ENCODE measurements around the gene RASAL3.

RASAL3 gene

DNA sequence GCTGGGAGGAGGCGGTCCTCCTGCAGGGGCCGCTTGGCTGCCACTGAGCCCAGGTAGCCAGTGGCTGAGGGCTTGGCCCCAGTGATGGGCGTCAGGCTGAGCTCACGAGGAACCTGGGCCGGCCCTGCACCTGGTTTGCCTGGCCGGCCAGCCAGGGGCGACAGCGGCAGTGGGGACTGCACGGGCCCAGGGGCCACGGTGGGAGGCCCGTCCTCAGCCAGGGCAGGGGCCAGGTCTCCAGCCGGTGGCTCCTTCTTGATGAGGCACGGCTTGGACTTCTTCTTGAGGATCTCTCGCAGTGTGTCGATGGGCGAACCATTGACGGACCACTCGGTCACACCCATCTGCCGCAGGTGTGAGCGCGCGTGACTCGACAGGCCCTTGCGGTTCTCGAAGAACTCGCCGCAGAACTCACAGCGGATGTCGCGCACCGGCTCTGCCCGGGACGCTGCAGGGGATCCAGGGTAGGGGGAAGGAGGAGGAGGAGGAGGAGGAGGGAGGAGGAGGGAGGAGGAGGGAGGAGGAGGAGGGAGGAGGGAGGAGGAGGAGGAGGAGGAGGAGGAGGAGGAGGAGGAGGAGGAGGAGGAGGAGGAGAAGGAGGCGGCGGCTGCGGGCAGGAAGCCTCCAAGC lies 38.9 kb downstream of the RASAL3 start:
- DNase-seq (ENCODE audit: low read depth in 1 of 2, low spot score in 1 of 2), result no peak
- TF ChIP-seq JUND (IDR thresholded peaks at IDR 0.05; ENCODE audit: low read depth), result no peak
- in situ Hi-C loops (cut with HindIII; ENCODE audit: low pct_unique_long_range_greater_than_20kb, low sequenced_read_pairs), result no loop called here

DNA sequence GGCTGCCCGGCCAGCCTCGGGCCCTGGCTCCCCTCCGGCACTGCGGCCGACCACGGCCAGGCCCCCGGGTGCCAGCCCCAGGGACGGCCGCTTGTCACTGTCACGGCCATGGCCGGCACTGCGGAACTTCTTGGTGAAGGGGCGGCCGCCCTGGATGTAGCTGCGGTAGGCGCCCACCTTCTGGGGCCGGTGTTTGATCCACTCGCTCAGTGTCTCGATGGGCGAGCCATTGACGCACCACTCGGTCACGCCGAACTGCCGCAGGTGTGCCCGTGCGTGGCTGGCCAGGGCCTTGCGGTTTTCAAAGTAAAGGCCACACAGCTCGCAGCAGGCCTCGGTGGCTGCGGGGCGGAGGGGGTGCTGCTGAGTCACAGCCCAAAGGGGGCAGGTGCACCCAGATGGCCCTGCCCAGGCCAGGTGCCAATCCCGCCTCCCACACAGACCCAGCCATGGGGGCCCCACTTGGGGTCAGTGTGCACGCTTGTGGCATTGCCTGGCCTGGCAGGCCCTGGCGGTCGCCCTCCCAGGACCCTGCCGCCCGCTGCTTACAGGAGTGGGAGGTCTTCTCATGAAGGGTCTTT lies 39.6 kb downstream of the RASAL3 start:
- no peak for TF ChIP-seq JUND (IDR thresholded peaks at IDR 0.05; ENCODE audit: low read depth)
- in situ Hi-C loops (cut with HindIII; ENCODE audit: low pct_unique_long_range_greater_than_20kb, low sequenced_read_pairs), result no loop called here
- DNase-seq (ENCODE audit: low read depth in 1 of 2, low spot score in 1 of 2), result no peak

DNA sequence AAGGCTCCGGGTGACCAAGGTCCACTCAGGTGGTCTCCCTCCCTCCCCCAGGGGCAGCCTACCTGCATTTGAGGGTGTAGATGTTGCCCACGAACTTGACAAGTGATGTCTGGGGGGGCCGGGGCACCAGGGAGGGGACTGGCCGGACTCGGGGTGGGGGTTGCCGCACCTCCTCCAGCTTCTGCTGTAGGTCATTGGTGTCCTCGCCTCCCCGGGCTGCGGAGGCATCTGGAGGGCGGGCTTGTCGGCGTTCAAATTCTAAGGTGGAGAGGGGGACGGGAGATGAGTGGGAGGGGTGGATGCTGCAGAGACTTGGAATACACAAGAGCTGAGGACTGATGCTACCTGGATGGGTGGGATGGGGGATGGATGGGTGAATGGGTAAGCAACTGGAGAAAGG lies 40.2 kb downstream of the RASAL3 start:
- in situ Hi-C loops (cut with HindIII; ENCODE audit: low pct_unique_long_range_greater_than_20kb, low sequenced_read_pairs), result no loop called here
- TF ChIP-seq JUND (IDR thresholded peaks at IDR 0.05; ENCODE audit: low read depth), result no peak

DNA sequence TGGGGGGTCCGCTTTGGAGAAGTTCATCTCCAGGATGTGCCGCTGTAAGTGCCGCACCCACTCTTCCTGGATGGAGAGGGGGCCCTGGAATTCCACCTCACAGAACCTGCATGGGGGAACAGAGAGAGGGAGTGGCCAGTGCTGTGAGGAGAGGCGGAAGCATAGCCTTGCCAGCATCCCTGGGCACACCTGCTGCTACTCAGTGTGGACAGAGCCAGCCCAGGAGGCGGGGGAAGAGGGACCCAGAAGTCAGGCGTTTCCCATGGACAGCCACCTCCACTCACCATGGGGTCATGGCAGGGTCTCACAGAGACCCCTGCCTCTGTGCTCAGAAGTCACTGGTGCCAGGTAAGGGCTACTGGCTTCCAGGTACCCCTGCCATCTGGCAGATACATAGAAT lies 41.2 kb downstream of the RASAL3 start:
- in situ Hi-C loops (cut with HindIII; ENCODE audit: low pct_unique_long_range_greater_than_20kb, low sequenced_read_pairs), result no loop called here
- no peak for TF ChIP-seq JUND (IDR thresholded peaks at IDR 0.05; ENCODE audit: low read depth)
- DNase-seq (ENCODE audit: low read depth in 1 of 2, low spot score in 1 of 2), result no peak

More for the DNA sequence above, 40.2 kb downstream of the RASAL3 start:
- DNase-seq (ENCODE audit: low read depth in 1 of 2, low spot score in 1 of 2), result no peak

DNA sequence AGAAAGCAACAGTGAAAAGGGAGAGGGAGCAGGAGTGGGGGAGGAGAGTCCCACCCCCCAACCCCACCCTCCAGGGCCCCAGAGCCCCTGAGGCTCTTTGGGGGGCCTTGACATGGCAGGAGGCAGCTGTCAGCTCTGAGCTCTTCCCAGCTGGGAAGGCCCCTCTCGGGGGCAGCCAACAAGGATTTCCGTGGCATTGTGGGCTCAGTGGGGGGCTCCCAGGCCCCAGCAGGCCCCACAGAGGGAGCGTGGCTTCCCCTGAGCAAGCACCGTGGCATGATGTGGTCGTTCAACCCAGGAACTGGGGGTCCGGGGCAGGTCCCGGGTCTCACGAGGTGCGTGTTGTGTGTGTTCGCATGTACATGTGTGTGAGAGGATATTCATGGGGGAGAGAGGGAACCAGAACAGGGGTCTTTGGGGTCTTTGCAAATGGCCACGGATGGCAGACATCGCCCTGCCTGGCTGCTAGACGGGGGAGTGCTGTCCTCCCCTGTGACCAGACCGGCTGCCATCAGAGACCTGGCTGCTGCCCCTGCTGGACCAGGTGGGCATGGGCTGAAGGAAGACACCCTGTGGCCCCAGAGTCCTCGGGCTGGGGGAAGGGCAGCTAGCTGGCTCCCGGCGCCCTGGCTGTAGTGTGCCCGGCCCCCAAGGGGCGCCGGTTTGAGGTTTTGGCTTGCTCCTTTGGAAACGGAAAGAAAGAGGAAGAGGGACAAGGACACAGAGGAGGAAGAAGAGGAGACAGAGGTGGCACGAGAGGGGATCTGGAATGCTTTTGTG lies 41.9 kb downstream of the RASAL3 start:
- no peak for TF ChIP-seq JUND (IDR thresholded peaks at IDR 0.05; ENCODE audit: low read depth)
- in situ Hi-C loops (cut with HindIII; ENCODE audit: low pct_unique_long_range_greater_than_20kb, low sequenced_read_pairs), result no loop called here
- DNase-seq (ENCODE audit: low read depth in 1 of 2, low spot score in 1 of 2), result no peak

DNA sequence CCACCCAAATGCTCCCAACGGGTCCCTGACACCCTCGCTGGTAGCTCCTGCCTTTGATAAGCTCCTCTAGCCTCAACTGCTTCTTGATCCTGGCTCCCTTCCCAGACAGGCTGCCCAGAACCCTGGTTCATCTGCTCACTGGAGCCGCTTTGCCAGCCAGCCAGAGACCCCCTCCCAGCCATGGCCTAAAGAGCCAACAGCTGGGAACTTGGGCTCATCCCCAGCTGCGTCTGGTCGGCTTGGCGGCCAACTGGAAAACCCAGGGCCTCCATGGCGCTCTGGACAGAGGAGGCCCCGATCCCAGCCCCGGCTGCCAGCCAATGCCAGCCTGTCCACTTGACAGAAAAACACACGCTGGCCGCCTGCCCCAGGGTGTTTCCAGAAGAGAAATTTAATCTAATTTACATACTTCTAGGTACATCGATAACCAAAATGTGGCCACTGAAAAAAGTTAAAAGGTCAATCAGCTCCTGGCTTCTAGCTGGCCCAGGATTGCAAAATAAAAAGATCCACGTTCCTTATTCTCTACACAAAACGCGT lies 42.6 kb downstream of the RASAL3 start:
- no peak for DNase-seq (ENCODE audit: low read depth in 1 of 2, low spot score in 1 of 2)
- no peak for TF ChIP-seq JUND (IDR thresholded peaks at IDR 0.05; ENCODE audit: low read depth)
- in situ Hi-C loops (cut with HindIII; ENCODE audit: low pct_unique_long_range_greater_than_20kb, low sequenced_read_pairs), result no loop called here

DNA sequence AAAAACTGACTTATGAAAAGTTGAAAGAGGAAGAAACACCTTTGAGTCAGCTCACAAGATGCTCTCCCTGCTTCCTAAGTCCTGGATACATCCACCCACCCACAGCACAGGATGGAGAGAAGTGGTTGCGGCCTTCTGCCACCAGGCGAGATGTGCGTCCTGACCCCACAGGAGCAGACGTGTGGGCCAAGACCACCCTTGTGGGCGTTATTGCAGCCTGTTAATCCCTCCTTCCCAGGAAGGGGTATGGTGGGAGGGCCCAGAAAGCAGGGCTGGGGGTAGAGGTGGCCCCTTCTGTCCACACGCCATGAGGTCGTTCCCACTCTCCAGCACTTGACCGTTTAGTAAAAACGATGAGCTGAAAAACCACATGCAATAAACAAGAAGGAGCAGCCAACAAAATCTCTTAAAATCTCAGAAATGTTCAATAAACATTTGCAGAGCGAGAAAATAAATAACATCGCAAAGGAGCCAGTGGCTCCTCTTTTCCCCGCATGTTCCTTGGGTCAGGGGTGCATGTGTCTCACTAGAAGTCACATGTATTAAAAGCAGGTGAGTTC lies 43.1 kb downstream of the RASAL3 start:
- DNase-seq (ENCODE audit: low read depth in 1 of 2, low spot score in 1 of 2), result no peak
- TF ChIP-seq JUND (IDR thresholded peaks at IDR 0.05; ENCODE audit: low read depth), result no peak

DNA sequence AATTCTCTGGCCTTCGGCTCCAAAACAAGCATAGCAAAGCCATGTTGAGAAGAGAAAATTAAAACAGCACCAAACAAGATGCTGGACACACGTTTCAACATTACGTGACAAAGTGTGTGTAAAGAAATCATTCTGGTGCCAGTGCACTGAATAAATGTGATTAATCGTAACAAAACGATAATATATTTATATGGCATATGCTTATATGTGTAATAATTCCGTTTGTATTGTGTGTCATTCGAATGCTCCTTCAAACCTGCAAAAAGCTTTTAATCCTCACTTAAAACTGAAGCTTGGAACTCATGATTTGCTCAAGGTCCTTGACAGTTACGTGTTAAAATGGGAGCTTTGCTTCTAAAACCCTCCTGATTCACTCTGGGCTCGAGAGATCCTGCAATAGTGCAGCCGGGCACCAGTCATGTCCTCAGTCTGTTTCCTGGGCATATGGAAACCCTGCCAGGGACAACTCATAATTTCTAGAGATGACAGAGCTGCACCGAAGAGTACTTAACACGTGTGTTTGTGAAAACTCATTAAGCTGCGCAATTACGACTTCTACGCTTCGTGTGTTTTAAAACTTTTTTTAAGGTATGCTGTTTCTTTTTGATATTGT lies 44.8 kb downstream of the RASAL3 start:
- TF ChIP-seq JUND (IDR thresholded peaks at IDR 0.05; ENCODE audit: low read depth), result no peak
- DNase-seq (ENCODE audit: low read depth in 1 of 2, low spot score in 1 of 2), result peak in 1 of 2 experiments; percentile 13
- in situ Hi-C loops (cut with HindIII; ENCODE audit: low pct_unique_long_range_greater_than_20kb, low sequenced_read_pairs), result no loop called here

More for the DNA sequence above, 43.1 kb downstream of the RASAL3 start:
- in situ Hi-C loops (cut with HindIII; ENCODE audit: low pct_unique_long_range_greater_than_20kb, low sequenced_read_pairs), result no loop called here

DNA sequence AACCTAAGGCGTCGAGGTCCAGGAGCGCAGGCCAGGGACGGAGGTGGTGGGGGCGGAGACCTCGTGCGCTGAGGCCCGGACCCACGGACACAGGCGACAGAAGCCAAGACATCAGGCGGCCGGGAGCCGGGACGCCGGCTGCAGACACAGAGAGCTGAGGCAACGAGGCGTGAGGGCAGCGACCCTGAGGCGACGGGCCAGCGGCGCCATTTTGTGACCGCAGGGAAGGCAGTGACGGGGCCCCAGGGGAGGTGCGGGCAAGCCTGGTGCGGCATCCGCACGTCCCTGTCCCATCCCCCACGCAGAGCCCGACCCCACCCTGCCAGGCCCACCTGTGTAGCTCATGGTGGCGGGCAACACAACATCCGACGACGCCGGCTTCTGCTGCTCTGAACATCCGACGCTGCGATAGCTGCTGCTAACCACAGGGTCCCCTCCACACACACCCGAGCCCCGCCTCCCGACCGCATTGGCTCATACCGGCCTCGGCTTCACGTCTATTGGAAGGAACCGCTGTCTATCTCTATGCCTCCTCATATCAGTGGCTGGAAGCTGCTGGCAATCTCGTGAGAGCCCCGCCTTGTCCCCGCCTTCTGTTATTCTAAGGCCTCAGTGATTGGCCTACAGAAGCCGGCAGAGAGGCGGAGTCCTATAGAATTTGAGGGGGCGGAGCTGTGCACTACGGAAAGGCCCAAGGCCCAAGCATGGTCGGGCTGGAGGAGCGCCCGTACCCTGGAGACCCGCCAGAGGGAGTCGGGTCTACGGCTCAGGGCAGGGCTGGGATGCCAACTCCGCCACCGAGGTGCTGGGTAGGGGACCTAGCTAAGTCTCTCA lies 45.5 kb downstream of the RASAL3 start, which contains the start of gene AKAP8L:
Gene AKAP8L (minus strand): TSS at position 410 of the 834 bp plus-strand sequence. CDS start 65 bp downstream, at position 345.
- in situ Hi-C loops (cut with HindIII; ENCODE audit: low pct_unique_long_range_greater_than_20kb, low sequenced_read_pairs), result no loop called here
- peak; percentile 98 to 99 for DNase-seq (ENCODE audit: low read depth in 1 of 2, low spot score in 1 of 2)
- no peak for TF ChIP-seq JUND (IDR thresholded peaks at IDR 0.05; ENCODE audit: low read depth)

DNA sequence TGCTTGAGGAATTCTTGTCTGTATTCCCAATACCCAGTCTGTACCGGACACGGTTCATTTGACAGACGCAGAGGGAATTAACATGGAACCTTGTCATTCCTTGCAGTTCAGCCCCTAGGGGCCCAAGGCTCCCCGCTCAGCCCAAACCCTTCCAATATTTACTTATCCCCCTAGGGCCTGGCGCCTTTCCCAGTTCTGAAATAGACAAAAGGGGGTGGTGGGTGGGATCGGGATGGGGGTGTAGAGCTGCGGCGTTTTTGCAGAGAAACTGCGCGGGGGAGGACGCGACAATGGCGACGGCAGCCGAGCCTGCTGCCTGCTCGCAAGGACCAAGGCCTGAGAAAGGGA lies 46.1 kb downstream of the RASAL3 start:
- in situ Hi-C loops (cut with HindIII; ENCODE audit: low pct_unique_long_range_greater_than_20kb, low sequenced_read_pairs), result no loop called here
- DNase-seq (ENCODE audit: low read depth in 1 of 2, low spot score in 1 of 2), result peak in 1 of 2 experiments; percentile 30

DNA sequence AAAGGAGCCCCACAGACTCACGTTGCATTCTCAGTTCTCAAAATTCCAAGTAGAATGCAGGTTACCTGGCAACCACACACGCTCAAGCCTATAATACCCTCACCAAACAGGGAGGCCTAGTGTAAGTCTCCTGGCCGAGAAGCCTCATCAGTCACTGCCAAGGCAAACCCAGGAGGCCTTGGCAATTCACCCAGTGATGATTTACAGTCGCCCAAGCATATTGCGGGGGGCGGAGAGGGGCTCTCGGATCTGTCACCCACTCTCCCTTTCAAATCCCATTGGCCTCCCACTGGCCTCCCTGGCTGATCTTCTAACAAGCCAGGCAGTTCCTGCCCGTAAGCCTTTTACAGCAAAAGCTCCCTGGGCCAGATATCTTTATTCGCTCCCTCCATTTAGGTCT lies 46.6 kb downstream of the RASAL3 start:
- in situ Hi-C loops (cut with HindIII; ENCODE audit: low pct_unique_long_range_greater_than_20kb, low sequenced_read_pairs), result no loop called here
- peak in 1 of 2 experiments; percentile 10 for DNase-seq (ENCODE audit: low read depth in 1 of 2, low spot score in 1 of 2)
- TF ChIP-seq JUND (IDR thresholded peaks at IDR 0.05; ENCODE audit: low read depth), result no peak

More for the DNA sequence above, 46.1 kb downstream of the RASAL3 start:
- no peak for TF ChIP-seq JUND (IDR thresholded peaks at IDR 0.05; ENCODE audit: low read depth)
